ENCODE results near the gene TPGS1.

TPGS1 gene

DNA sequence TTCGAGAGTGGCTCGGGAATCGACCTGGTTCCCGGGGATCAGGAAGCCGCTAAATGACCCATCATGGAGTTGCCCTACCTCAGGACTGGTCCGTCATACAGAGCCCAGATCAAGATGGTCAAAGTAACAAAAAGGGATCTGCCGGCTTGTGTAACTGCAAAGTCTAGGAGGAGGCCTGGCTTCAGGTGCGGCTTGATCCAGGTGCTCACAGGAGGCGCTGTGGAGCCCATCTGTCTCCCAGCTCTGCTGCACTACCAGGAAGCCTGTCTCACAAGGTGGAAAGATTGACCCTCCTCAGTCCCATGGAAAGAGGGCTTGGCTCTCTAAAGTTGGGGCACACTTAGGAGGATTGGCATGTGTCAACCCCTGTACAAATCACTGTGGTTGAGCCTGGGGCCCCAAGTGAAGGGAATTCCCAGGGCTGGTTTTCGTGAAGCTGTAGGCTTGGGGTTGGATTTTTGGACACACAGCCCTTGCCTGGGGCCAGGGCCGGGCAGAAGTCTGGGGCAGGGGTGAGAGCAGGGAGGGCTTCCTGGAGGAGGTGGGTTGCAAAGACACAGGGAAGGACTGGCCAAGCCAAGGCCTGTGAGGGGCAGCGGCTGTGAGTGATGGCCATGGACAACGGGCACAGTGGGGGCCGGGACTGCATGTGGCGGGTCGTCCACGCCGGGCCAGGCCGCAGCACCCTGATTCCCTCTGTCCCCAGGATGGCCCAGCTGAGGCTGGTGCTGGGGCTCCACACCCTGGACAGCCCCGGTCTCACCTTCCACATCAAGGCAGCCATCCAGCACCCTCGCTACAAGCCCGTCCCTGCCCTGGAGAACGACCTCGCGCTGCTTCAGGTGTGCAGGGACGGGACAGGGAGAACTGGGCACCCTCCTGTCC, 40.8 kb downstream of the TPGS1 start:
- CTCF ChIA-PET: no interaction called here
- TF ChIP-seq, protein P1, sequence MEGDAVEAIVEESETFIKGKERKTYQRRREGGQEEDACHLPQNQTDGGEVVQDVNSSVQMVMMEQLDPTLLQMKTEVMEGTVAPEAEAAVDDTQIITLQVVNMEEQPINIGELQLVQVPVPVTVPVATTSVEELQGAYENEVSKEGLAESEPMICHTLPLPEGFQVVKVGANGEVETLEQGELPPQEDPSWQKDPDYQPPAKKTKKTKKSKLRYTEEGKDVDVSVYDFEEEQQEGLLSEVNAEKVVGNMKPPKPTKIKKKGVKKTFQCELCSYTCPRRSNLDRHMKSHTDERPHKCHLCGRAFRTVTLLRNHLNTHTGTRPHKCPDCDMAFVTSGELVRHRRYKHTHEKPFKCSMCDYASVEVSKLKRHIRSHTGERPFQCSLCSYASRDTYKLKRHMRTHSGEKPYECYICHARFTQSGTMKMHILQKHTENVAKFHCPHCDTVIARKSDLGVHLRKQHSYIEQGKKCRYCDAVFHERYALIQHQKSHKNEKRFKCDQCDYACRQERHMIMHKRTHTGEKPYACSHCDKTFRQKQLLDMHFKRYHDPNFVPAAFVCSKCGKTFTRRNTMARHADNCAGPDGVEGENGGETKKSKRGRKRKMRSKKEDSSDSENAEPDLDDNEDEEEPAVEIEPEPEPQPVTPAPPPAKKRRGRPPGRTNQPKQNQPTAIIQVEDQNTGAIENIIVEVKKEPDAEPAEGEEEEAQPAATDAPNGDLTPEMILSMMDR (IDR thresholded peaks at IDR 0.05; ENCODE audit: control extremely low read depth, extremely low read depth, low read depth, missing control alignments): no peak
- POLR2A ChIA-PET: no interaction called here
- no peak for DNase-seq (ENCODE audit: extremely low spot score)

DNA sequence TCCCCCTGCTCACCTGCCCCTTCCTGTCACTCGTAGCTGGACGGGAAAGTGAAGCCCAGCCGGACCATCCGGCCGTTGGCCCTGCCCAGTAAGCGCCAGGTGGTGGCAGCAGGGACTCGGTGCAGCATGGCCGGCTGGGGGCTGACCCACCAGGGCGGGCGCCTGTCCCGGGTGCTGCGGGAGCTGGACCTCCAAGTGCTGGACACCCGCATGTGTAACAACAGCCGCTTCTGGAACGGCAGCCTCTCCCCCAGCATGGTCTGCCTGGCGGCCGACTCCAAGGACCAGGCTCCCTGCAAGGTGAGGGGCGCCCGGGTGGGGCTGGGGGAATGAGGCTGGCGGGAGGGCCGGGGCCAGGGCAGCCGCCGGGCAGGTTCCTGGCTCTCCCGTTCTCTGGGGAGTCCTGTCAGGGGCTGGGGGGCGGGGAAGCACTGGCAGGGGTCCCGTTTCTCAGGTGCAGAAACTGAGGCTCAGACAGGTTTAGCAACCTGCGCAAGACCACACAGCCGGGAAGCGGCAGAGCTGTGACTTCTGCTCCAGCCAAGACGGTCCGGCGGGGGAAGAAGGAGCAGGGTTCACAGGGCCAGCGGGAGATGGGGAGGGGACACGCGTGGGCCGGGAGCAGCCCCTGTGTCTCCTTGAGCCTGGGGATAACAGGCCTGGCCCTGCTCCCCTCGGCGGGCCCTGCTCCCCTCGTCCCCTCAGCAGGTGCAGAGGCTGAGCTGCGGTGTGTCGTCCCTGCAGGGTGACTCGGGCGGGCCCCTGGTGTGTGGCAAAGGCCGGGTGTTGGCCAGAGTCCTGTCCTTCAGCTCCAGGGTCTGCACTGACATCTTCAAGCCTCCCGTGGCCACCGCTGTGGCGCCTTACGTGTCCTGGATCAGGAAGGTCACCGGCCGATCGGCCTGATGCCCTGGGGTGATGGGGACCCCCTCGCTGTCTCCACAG, 41.9 kb downstream of the TPGS1 start:
- ChIA-PET POLR2A (no interaction called here), CTCF (no interaction called here)
- no peak for DNase-seq (ENCODE audit: extremely low spot score)

DNA sequence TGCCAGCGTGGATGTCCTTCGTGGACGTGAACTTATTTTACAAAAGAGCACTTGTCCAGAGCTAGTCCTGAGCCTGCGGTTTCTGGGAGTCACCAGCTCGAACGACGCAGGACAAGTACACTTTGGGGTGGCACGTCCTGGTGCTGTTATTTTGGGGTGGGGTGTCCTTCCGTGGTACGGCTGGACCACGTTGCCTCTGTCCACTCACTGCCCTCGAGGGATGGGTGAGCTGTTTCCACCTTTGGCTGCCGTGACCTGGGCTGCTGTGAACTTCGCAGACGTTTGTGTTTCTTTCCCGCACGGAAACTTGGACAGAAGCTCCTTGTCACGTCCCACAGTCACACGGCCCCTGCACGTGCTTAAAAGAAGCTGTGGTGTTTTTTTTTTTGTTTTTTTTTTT, 47.5 kb downstream of the TPGS1 start:
- DNase-seq (ENCODE audit: extremely low spot score): no peak
- ChIA-PET CTCF (no interaction called here), POLR2A (no interaction called here)
- TF ChIP-seq, protein P1 (IDR thresholded peaks at IDR 0.05; ENCODE audit: control extremely low read depth, extremely low read depth, low read depth, missing control alignments): no peak

More for the DNA sequence above, 41.9 kb downstream of the TPGS1 start:
- TF ChIP-seq, protein P1 (IDR thresholded peaks at IDR 0.05; ENCODE audit: control extremely low read depth, extremely low read depth, low read depth, missing control alignments): no peak

DNA sequence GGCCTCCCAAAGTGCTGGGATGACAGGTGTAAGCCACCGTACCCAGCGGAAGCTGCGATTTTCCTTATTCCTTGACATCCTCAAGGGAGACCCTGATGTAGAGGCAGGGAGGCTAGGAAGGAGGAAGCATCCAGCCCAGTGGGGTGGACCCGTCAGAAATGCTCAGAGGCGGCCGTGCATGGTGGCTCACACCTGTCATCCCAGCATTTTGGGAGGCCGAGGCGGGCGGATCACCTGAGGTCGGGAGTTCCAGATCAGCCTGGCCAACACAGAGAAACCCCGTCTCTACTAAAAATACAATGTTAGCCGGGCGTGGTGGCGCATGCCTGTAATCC, 48.1 kb downstream of the TPGS1 start:
- ChIA-PET CTCF (interaction anchor here (0.9 to 1.5 kb wide), 2 partner anchors 9 to 12 kb away, joined by 3 to 6 read pairs; no protein-coding TSS in a partner anchor), POLR2A (no interaction called here)
- TF ChIP-seq, protein P1 (IDR thresholded peaks at IDR 0.05; ENCODE audit: control extremely low read depth, extremely low read depth, low read depth, missing control alignments): no peak
- DNase-seq (ENCODE audit: extremely low spot score): no peak

DNA sequence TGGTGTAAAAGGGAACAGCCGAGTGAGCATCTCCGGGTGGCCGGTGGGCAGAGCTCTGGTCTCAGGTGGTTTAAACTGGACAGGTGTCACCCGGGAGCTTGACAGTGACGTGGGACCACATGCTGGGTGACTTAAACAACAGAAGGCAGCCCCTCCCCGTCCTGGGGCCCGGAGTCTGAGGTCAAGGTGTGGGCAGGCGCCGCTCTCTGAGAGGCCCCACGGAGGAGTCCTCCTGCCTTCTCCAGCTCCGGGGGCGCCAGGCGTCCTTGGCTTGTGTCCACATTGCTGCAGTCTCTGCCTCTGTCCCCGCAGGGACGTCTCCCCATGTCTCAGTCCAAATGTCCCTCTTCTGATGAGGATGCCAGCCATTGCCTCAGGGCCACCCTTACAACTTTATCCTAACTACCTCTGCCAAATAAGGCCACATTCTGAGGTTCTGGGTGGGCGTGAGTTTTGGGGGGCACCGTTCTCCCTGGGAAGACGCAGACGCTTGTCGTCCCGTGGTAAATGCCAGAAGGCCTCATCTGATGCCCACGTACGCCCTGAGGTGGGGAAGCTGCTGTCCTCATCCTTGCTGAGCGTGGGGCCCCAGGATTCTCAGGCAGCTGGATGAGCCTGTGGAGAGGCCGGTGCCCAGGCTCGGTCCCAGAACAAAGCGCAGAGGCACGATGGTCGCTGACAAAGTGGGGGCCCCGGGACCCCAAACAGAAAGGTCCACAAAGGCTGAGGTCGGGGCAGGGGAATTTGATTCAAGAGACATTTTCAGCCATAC, 49.5 kb downstream of the TPGS1 start:
- POLR2A ChIA-PET: no interaction called here
- CTCF ChIA-PET: interaction anchor here (1.5 kb wide), 1 partner anchor 11 kb away, joined by 6 read pairs; no protein-coding TSS in a partner anchor
- TF ChIP-seq, protein P1 (IDR thresholded peaks at IDR 0.05; ENCODE audit: control extremely low read depth, extremely low read depth, low read depth, missing control alignments): no peak
- DNase-seq (ENCODE audit: extremely low spot score): no peak
